Dermis microvascular lymphatic vessel endothelial cell (primary cell): ENCODE data around the gene CACNA1E. TPM values are rescaled to one million over a fixed set of nuclear protein-coding genes. Genes with fewer than 3 reads are reported as not detected.

ENCODE experiments used
- DNase-seq, 2 donors: peaks; one replicate each; pipeline versions ENCODE4 v3.0.0 to v3.0.0-alpha.2; 2010; ENCODE audit warnings: low read depth in 2 of 2
- total RNA-seq: library from RNA; depleted of rRNA; stranded (reverse); fragments of >200 nt; gene quantifications from 2 replicates; pipeline ENCODE4 v1.2.1, GENCODE V29; 2014

CACNA1E gene
- total RNA-seq, 1 donor from 2014 or later: under 0.01 TPM

DNA sequence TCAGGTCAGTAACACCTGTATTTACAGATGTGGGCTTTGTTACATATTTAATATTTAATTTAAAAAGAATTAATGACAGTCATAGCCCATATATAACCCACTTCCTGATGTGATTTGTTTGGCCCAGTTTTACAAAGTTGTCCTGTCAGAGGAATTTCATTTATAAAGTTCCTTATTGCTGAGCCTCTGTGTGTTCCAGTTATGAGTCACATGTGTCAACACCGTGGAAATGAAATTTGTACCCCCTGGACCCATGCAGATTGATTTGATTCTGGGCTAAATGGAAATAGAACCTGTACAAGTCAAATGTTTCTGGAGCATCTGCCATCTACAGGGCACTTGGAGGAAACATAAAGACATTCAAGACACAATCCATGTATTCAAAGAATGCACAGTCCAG lies 149.2 kb downstream of the CACNA1E start:
- DNase-seq: no peak

DNA sequence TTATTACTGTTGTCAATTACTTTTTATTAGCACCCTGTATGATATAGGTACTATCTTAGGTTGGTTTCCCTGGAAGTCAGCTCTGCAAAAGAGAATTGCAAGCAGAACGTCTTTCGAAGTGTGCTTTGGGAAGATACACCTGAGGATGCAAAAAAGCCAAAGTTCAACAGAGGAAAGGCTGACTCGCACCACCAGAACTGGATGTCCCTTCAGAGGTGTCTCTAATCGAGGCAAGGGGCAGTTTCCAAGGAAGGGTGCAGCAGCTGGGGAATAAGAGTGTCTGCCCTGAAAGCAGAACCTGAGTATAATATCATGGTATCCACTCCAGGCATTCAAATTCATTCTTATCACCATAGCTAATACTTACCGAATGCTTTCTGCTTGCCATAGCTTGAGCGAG lies 149.6 kb downstream of the CACNA1E start:
- DNase-seq: no peak

DNA sequence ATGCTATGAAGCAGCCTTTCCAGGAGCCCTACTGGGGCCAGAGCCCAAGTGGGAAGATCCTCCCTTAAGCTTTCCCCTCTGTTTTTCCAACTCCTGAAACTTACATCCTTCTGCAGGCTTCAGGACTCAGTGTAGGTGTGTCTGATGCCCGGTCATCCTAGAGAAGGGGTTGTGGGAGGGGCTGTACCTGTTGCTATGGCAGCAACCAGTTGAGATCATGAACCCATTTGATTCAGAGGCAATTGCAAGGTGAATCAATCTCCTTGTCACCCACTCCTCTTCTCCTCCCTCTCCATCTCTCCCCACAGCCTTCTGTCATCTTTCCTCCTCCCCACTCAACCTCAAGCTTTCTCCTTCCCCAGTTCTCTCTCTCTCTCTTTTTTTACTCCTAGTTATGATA lies 151.8 kb downstream of the CACNA1E start:
- no peak for DNase-seq

DNA sequence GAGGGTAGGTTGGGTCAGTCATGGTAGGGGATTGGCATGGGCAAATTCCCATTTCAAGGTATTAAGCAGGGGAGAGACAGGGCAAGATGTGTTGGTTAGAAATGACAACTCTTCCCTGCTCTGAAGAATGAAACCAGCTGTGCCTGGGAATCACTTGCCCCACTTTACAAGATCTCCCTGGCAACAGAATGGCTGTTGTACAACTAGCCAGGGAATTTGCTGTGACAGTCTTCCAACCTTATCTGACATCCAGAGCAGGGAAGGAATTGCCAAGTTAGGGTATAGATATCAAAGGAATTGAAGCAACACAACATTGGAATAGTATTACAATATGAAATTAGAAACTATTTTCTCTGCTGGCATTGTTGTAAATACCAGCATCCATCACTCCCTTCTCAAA lies 154.7 kb downstream of the CACNA1E start:
- no peak for DNase-seq

DNA sequence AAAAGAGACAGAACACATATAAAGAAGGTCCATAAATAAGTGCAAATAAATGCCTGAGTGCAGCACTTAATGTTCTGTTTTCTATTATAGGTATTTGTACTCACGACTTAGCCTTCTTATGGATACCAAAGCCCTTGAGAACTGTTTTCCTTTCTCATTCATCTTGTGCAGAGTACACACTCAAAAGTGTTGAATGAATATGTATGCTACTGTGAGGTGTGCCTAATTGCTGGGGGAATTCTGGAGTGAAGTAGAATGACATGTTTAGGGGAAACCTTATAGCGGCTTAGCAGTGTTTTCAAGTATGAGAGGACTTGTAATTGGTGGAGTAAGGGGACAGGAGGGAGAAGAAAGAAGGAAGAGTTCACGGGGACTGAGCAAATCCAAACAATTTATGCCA lies 157.6 kb downstream of the CACNA1E start:
- no peak for DNase-seq

DNA sequence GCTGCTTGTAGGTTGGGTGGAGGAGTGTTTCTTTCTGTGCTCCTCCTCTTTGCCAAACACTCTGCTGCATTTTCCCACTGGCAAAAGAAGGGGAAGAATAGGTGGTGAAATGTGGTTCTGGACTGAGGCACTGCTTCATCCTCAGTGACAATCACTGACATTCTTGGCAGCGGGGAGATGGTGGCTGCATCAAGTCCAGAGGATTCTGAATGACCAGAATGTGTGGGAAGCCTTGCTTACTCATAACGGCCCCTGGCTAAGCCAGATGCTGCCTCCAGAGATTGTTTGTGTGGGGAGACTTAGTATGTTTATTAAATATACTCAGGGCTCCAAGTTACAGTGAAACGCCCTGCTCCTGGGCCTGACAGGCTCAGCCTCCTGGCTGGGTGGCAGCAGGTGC lies 160.3 kb downstream of the CACNA1E start:
- DNase-seq: no peak

DNA sequence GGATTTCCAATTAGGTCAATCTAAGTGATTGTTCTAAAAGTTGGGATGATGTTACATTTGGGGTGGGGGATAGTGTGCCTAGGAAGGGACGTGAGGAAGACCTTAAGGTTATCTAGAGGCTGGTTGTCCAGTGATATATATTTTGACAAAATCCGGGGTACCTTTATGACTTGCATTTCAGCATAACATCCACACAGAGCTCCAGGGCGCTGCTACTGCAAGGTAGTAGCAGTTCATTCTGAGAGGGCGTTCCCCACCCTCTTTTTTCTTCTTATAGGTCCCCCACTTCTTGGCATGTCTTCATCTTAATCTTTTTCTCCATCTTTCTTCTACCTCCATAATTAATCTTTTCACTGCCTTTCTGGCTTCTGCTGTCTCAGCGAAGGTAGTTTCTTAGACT lies 161.9 kb downstream of the CACNA1E start:
- DNase-seq: no peak

DNA sequence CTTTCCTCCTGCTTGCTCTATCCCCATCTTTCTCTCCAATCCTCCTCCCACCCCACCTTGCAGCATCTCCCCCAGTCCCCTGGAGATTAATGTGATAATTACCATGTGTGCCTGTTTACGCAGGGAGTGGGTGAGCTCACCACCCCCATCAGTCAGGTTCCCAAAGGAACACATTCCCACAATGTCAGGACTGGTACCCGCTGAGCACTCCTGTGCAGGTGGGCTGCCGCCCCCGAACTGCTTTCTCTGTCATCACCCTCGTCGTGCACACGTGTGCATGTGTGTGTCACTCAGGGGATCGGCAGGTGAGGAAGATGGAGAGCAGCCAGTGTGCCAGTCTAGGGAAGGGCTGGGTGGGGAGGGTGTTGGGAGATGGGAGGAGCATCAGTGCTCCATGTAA lies 163.4 kb downstream of the CACNA1E start:
- DNase-seq: no peak

DNA sequence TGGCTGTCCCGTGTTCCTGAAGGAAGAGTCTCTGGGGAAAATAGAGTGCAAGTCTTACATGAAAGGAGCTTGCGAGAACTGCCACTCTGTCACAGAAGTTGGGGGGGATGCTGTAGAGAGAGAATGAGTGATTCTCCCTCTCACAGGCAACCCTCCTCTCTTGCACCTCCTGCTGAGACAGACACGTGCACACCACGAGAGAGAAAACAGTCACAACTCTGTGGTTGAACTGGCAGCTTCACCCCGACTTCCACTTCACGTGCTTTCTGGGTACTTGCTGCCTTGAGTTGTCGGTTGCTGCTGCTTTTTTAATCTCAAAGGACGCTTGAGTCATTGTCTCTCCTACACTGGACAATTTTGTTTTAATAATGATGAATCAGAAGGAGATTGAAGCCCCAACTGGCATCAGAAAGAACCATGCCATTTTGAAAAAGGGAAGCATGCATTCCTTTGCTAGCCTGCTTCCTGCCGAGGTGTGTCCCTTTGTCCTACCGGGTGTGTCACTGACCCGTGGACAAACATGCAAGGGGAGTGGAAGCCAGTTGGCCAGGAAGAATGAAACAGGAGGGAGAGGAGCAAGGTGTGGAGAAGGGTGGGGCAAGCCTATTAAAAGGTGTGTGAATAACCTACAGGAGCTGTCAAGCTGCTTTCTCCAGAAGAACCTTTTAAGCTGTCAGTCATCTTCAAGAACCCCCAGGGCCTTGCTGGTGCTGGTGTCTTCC lies 164.2 kb downstream of the CACNA1E start:
- no peak for DNase-seq

DNA sequence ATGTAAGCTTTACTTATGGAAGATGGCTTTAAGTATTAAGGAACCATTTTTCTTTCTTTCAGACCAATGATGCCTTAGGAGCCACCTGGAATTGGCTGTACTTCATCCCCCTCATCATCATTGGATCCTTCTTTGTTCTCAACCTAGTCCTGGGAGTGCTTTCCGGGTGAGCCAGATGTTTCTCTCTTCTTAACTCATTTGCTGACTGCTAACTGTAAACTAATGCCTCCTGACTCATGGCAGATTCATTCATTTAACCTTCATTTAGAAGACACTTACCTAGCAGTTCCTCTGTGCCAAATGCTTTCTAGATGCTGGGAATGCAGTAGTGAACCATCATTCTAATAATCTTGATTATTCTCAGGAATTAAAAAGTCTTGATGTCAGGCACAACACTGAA lies 168.0 kb downstream of the CACNA1E start:
- DNase-seq: no peak

DNA sequence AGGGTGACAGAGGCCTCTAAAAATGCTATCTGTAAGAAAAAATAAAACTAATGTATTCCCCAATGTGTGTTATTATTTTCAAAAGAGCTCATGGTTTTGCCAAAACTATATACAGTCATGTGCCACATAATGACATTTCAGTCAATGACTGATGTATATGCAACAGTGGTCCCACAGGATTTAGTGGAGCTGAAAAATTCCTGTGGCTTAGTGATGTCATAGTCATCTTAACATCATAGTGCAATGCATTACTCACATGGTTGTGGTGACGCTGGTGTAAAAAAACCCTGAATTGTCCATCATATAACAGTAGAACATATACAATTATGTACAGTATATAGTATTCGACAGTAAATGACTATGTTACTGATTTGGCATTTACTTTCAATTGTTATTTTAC lies 172.4 kb downstream of the CACNA1E start:
- DNase-seq: no peak

DNA sequence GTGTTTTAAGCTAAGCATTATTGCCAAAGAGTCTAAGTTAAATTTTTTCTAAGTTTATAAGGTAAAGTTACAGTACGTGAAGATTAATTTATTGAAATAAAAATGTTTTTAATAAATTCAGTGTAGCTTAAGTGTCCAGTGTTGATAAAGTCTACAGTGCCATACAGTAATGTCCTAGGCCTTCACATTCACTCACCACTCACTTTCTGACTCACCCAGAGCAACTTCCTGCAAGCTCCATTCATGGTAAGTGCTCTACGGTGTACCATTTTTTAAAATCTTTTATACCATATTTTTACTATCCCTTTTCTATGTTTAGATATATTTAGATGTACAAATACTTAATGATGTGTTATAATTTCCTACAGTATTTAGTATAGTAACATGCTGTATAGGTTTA lies 173.2 kb downstream of the CACNA1E start:
- no peak for DNase-seq

DNA sequence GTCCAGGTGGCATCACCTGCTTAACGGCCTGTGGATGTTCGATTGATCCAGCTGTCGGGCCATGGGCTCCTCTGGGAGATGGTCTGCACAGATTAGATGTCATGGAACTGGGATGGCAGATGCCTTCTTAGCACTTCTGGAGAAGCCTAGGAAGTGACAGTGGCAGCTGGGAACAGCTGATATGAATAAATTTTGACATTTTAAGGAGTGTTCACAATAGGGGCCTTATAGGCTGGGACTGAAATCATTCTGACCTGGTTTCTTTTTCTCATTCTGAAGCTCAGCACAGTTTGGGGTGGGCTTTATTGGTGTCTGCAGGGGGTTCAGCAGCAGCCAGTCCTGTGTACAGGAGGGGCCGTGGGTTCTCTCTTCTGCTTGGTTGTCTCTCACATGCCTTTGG lies 175.3 kb downstream of the CACNA1E start:
- no peak for DNase-seq

DNA sequence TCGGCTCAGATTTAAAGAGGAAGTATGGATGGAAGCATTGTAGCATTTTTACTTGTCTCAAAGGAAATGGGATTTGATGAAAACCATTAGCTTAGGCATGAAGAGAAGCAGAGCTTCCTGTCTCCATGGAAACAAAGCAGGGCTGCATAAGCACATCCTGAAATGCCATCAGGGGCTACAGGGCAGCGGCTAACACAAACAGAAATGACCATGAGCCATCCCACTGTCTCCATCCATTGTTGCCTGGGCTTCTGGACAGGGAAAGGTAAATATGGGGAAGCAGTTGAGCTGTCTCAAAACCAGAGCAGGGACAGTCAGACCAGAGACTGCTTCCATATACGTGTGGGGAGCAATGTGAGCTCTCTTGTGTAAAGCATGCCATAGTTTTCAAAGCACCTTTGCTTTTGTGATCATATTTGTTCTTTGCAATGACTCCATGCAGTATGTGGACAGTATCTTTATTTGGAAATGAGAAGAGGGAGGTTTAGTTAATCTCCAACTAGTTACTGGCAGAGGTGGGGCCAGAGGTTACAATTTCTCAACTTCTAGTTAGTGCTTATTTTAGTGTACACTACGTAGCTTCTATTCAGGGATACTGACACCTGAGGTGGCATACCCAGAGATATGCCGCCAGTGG lies 176.1 kb downstream of the CACNA1E start:
- peak; percentile 40 to 92 for DNase-seq

DNA sequence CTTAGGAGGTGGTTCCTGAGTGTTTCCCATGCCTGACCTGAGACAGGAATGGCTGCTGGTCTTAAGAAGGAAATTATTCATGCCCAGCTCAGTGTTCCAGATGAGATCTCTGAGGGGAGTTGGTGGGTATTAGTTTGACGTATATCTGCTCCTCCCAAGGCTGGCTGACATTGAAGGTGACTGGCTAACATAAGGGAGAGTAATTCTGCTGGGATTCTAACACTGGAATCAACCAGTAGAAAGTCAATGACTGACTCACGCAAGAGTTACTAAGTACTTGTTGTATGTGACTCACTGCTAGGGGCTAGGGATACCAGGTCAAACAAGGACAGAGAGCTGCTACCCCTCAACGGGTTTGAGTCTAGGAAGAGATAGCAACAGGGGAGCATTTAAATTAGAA lies 177.3 kb downstream of the CACNA1E start:
- no peak for DNase-seq

DNA sequence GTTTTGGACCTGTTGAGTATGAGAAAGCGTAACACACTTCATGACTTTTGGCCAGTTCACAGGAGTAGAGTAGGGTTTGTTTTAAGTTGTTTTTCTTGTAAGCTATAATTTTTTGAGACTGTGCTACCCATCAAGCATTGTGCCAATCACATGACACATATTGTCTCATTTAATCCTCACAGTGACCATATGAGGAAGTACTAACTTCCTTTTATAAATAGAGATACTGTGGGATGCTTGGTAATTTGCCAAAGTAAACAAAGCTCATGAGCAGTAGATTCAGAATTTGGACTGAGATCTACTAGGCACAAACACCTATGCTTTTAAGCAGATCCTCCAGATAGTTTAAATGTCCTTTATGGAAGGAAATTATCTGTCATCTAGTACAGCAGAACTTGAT lies 178.3 kb downstream of the CACNA1E start:
- DNase-seq: peak; percentile 34 to 80

DNA sequence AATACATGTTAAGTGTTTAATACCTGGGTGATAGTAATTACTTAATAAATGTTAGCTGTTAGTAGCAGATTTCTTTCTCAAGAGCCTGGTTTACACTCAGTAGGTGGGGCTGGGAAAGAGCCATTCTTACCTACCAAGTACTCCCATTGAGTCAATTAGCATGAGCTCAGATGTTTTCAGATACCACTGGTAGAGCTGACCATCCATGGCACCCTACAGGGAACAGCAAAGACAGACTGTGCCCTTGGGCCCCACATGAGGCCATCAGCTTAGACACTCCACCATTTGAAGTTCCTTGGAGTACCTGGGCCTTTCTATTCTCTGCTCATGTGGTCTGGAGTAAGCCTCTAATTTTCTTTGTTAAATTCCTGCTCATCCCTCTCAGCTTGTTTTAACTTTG lies 179.3 kb downstream of the CACNA1E start:
- no peak for DNase-seq

DNA sequence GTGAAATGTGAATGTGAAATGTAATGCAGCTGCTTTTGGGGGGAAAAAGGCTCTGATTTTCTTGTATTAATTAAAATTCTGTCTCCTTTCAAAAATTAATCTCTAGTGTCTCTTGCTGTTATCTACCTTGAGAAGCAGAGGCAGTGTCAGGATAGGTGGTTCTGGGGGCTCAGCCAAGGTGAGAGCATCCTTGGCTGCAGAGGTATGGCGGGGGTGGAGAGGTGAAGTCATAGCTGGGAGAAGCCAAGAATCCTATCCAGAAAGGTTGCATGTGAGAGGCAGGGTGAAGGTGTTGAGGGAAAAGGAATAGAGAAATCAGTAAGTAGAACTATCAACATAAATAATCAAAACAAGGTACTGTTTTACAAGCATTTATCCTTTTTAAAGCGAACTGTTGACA lies 181.2 kb downstream of the CACNA1E start:
- no peak for DNase-seq

DNA sequence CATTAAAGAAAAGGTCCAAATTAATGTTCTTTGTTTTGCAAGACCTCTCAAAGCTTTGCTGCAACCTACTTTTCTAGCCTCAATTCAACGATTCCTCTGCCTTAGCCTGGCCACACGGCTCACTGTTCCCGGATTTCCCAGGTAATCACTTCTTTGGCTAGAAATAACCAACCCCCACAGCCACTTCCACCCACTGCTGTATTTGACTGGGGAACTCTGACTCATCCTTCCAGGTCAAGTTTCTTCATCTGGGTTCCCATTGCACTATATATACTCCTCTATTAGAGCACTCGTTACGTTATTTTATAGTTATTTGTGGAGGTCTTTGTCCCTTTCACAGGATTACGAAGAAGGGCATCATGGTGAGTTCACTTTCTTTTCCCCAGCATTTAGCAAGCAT lies 185.9 kb downstream of the CACNA1E start:
- peak; percentile 26 to 76 for DNase-seq

DNA sequence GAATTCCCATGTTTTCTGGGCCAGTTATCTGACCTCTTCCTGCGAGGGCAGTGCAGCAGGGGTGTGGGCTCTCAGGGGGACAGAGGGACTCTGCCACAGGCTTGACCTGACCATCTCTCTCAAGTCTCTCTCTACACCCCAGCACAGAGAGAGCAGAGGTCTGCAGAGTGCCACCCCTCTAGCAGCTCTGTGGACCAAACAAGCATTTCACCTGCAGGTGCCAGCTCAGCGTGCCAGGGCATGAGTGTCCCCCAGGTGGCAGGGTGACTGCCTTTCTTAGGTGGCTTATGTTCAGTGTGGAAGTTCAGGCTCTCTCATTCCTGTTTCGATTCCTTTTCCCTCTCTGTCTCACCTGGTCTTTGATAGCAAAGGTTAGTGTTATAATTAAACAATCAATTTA lies 191.3 kb downstream of the CACNA1E start:
- DNase-seq: no peak

DNA sequence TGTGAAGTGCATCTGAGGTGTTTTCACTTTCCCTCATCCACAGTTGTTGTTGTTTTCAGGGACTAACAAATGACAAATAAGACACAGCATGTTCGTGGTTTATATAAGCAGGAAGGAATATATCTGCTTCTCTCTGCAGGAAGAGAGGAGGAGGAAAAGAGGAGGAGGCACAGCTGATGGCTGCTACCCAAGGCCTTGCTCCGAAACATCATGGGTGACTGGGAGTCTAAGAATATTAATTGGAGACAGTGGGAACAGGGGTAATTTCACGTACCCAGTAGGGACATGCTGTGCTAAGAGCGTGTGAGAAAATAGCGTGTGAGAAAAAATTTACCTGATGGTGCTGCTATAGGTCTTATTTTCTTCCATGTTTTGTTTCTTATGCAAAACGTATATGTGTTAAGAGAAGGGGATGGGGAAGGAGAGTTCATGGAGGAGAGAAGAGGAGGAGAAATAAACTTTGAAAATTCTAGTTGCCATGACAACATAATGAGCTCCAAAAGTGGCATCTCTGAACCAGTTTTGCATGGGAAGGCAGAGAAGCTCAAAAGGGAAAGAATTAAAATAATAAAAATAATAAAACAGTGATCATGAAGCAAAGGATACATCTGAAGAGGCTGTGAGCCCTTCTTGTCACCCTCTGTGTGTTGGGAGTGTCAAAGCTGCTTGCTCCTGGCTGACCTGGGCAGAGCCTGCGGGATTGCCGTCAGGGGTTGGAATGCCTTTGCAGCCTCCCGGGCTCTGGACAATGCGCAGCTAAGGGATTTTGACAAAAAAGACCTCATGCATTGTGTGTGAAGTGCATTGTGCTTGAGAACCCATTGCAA lies 192.0 kb downstream of the CACNA1E start:
- no peak for DNase-seq

DNA sequence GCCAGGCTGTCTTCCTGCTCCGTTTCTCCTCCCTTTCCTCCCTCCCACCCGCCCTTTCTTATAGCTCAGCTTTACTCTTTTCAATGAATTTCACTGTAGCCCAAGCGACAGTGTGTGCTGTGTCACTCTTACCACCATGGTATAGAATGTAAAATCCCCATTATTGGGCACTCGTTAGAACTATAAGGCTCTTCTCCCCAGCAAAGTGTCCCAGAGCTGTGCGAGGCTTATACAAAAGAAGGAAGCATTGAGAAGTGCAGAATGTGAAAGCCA lies 192.5 kb downstream of the CACNA1E start:
- DNase-seq: no peak

DNA sequence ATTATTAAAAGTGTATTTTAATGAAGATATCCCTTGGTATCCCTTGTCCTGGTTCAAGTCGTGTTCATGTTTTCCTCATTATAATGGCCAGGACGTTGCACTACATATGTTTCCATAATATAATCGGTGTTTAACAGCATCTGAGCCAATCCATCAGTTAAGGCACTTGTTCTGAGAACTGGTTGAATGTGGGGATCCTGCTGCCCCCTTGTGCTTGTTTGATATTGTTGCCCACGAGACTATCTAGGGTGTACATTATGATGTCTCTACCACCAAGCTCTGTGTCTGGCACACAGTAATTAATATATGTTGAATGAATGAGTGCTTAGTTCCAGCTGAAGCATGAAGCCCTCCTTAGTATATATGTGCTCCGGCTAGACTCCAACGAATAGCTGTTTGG lies 193.0 kb downstream of the CACNA1E start:
- peak; percentile 32 to 63 for DNase-seq
